H9 (cell line): ENCODE results near the gene BSPH1. TPM values are rescaled to one million over a fixed set of nuclear protein-coding genes. Genes with fewer than 3 reads are reported as not detected.

Experiments
- DNase-seq: peaks from one replicate; pipeline ENCODE4 v3.0.0-alpha.2; 2017
- H2AFZ ChIP-seq: one replicate; pipeline ENCODE4 v1.6.1; 2013; ENCODE audit warnings: mild to moderate bottlenecking, low read length, control low read depth, moderate library complexity
- H2AK5ac ChIP-seq: 2 replicates; pipeline ENCODE4 v1.6.1; 2013; ENCODE audit warnings: low read length, control low read depth, mixed read lengths; ENCODE audit not compliant: insufficient read length
- H2BK120ac ChIP-seq: one replicate; pipeline ENCODE4 v1.6.1; 2013; ENCODE audit warnings: low read depth, mild to moderate bottlenecking, low read length, control low read depth, inconsistent platforms; ENCODE audit not compliant: poor library complexity, severe bottlenecking
- H2BK12ac ChIP-seq: 2 replicates; pipeline ENCODE4 v1.6.1; 2013; ENCODE audit warnings: low read length, control low read depth, mixed read lengths, low read depth; ENCODE audit not compliant: insufficient read length
- H2BK15ac ChIP-seq: 2 replicates; pipeline ENCODE4 v1.6.1; 2013; ENCODE audit warnings: low read depth, low read length, control low read depth
- H2BK20ac ChIP-seq: one replicate; pipeline ENCODE4 v1.6.1; 2013; ENCODE audit warnings: low read depth, mild to moderate bottlenecking, low read length, control low read depth, inconsistent platforms; ENCODE audit not compliant: poor library complexity, severe bottlenecking
- H2BK5ac ChIP-seq: 2 replicates; pipeline ENCODE4 v1.6.1; 2013; ENCODE audit warnings: low read length, control low read depth, mixed read lengths; ENCODE audit not compliant: insufficient read length
- H3K14ac ChIP-seq: 2 replicates; pipeline ENCODE4 v1.6.1; 2013; ENCODE audit warnings: low read length, control low read depth; ENCODE audit not compliant: insufficient read depth
- H3K18ac ChIP-seq: 2 replicates; pipeline ENCODE4 v1.6.1; 2013; ENCODE audit warnings: low read depth, mild to moderate bottlenecking, mixed read lengths, low read length, control low read depth; ENCODE audit not compliant: insufficient read length
- H3K23ac ChIP-seq: 2 replicates; pipeline ENCODE4 v1.6.1; 2013; ENCODE audit warnings: low read length, control low read depth, mixed read lengths, low read depth; ENCODE audit not compliant: insufficient read length
- H3K23me2 ChIP-seq: 2 replicates; pipeline ENCODE4 v1.6.1; 2013; ENCODE audit warnings: low read depth, mild to moderate bottlenecking, mixed read lengths, low read length, control low read depth; ENCODE audit not compliant: insufficient read length, poor library complexity, severe bottlenecking
- H3K27ac ChIP-seq: 2 replicates; pipeline ENCODE4 v1.5.1; 2013; ENCODE audit warnings: low read length, control low read depth, mixed read lengths, low read depth; ENCODE audit not compliant: insufficient read length
- H3K27me3 ChIP-seq: 2 replicates; pipeline ENCODE4 v1.6.1; 2013; ENCODE audit warnings: low read length, control low read depth, inconsistent platforms; ENCODE audit not compliant: insufficient read depth
- H3K4ac ChIP-seq: 2 replicates; pipeline ENCODE4 v1.6.1; 2013; ENCODE audit warnings: low read depth, mild to moderate bottlenecking, control low read depth, inconsistent platforms, low read length, moderate library complexity
- H3K4me1 ChIP-seq: 2 replicates; pipeline ENCODE4 v1.6.1; 2013; ENCODE audit warnings: low read length, control low read depth, inconsistent platforms; ENCODE audit not compliant: insufficient read depth
- H3K4me2 ChIP-seq: 2 replicates; pipeline ENCODE4 v1.6.1; 2013; ENCODE audit warnings: low read length, control low read depth, mixed read lengths; ENCODE audit not compliant: insufficient read length, insufficient read depth
- H3K56ac ChIP-seq: 2 replicates; pipeline ENCODE4 v1.6.1; 2013; ENCODE audit warnings: low read depth, mild to moderate bottlenecking, mixed read lengths, low read length, control low read depth; ENCODE audit not compliant: insufficient read length
- H3K79me1 ChIP-seq: 2 replicates; pipeline ENCODE4 v1.6.1; 2013; ENCODE audit warnings: low read depth, mild to moderate bottlenecking, moderate library complexity, low read length, control low read depth, inconsistent platforms; ENCODE audit not compliant: insufficient read depth, poor library complexity, severe bottlenecking
- H3K79me2 ChIP-seq: 2 replicates; pipeline ENCODE4 v1.6.1; 2013; ENCODE audit warnings: low read length, control low read depth, inconsistent platforms; ENCODE audit not compliant: insufficient read depth
- H3K9ac ChIP-seq: 2 replicates; pipeline ENCODE4 v1.6.1; 2013; ENCODE audit warnings: low read length, control low read depth, mixed read lengths; ENCODE audit not compliant: insufficient read length; ENCODE audit errors: extremely low read depth
- H3K9me3 ChIP-seq: one replicate; pipeline ENCODE4 v1.6.1; 2013; ENCODE audit warnings: low read depth, low read length, inconsistent platforms; ENCODE audit not compliant: control insufficient read depth
- H3T11ph ChIP-seq: one replicate; pipeline ENCODE4 v1.6.1; 2013; ENCODE audit warnings: mild to moderate bottlenecking, low read length, control low read depth, inconsistent platforms
- H4K20me1 ChIP-seq: one replicate; pipeline ENCODE4 v1.6.1; 2013; ENCODE audit not compliant: control insufficient read depth, insufficient read length, insufficient read depth
- H4K5ac ChIP-seq: 2 replicates; pipeline ENCODE4 v1.6.1; 2013; ENCODE audit warnings: low read depth, mild to moderate bottlenecking, mixed read lengths, low read length, control low read depth; ENCODE audit not compliant: insufficient read length
- H4K8ac ChIP-seq: replicated peaks from 2 replicates; pipeline ENCODE4 v1.6.1; 2013; ENCODE audit warnings: low read length, control low read depth, mixed read lengths, low read depth; ENCODE audit not compliant: insufficient read length
- H4K91ac ChIP-seq: 2 replicates; pipeline ENCODE4 v1.6.1; 2013; ENCODE audit warnings: low read depth, mild to moderate bottlenecking, moderate library complexity, mixed read lengths, low read length, control low read depth; ENCODE audit not compliant: insufficient read length
- H3K27ac Mint-ChIP-seq, 3 experiments: 2 replicates in 2 of 3; 3 replicates in 1 of 3; pipeline ENCODE4 v1.8.0; 2020 to 2021; ENCODE audit warnings: mixed read lengths in 3 of 3, mild to moderate bottlenecking in 1 of 3, moderate library complexity in 1 of 3
- H3K27me3 Mint-ChIP-seq: 2 replicates; pipeline ENCODE4 v1.8.0; 2021; ENCODE audit warnings: low read depth, mild to moderate bottlenecking, moderate library complexity, mixed read lengths
- H3K36me3 Mint-ChIP-seq, 3 experiments: 2 replicates in 2 of 3; 3 replicates in 1 of 3; pipeline ENCODE4 v1.8.0; 2020 to 2021; ENCODE audit warnings: low read depth in 3 of 3, mixed read lengths in 3 of 3; ENCODE audit not compliant: insufficient read depth in 1 of 3
- H3K4me1 Mint-ChIP-seq, 2 experiments: 2 replicates each; pipeline ENCODE4 v1.8.0; 2020; ENCODE audit warnings: mixed read lengths in 2 of 2
- H3K4me3 Mint-ChIP-seq, 2 experiments: 2 replicates in 1 of 2; 3 replicates in 1 of 2; pipeline ENCODE4 v1.8.0; 2020 to 2021; ENCODE audit warnings: mild to moderate bottlenecking in 2 of 2, mixed read lengths in 2 of 2, moderate library complexity in 1 of 2
- H3K9me3 Mint-ChIP-seq, 2 experiments: 2 replicates in 1 of 2; 3 replicates in 1 of 2; pipeline ENCODE4 v1.8.0; 2020; ENCODE audit warnings: mild to moderate bottlenecking in 2 of 2, mixed read lengths in 2 of 2, moderate library complexity in 1 of 2
- CTCF ChIP-seq: fragments of 200-600 bp; sonication (generic); conservative IDR thresholded peaks from 3 replicates; pipeline ENCODE4 v1.8.0; 2021; ENCODE audit warnings: antibody characterized with exemption, mild to moderate bottlenecking
- WGBS: extraction: QIAGEN DNeasy Blood & Tissue Kit; methylation state at CpG from one replicate; pipeline ENCODE4 v1.1.7; 2013; ENCODE audit warnings: missing lambda C conversion rate, low lambda C conversion rate, mixed read lengths; ENCODE audit not compliant: insufficient read length; ENCODE audit errors: extremely low coverage; 5-methylcytosine and 5-hydroxymethylcytosine counted together
- total RNA-seq: library from RNA; stranded (reverse); gene quantifications from 2 replicates; pipeline ENCODE4 v1.2.1, GENCODE V29; 2021

The BSPH1 gene
- total RNA-seq, 1 experiment from 2014 or later, result not detected

GRCh38 chr19:48020686-48021085, 28.7 kb upstream of the BSPH1 start:
- no peak overlapping the region for H2AFZ ChIP-seq
- H3K27ac ChIP-seq, result no peak overlapping the region
- no peak overlapping the region for H3K14ac ChIP-seq
- no peak overlapping the region for H3K56ac ChIP-seq
- Mint-ChIP-seq H3K9me3 (peaks cover 0 to 3% of the 10 kb centered on the region in 2 experiments; a peak in 1 of 5 replicates), H3K4me3 (no peak overlapping the region), H3K4me1 (peaks cover 9 to 22% of the 10 kb centered on the region in 2 experiments), H3K27ac (no peak overlapping the region), H3K36me3 (no peaks in the 10 kb centered on the region), H3K27me3 (peaks cover 10% of the 10 kb centered on the region)
- H4K91ac ChIP-seq, result no peak overlapping the region
- H3K9me3 ChIP-seq, result no peaks in the 10 kb centered on the region
- no peak overlapping the region for H4K5ac ChIP-seq
- TF ChIP-seq CTCF, result no peak
- H3K9ac ChIP-seq, result no peak overlapping the region
- H3T11ph ChIP-seq, result no peak overlapping the region
- H2BK5ac ChIP-seq, result no peak overlapping the region
- no peak overlapping the region for H3K23ac ChIP-seq
- no peaks in the 10 kb centered on the region for H4K20me1 ChIP-seq
- H3K79me2 ChIP-seq, result 0 out of 2 replicates have a peak, but pooled peaks cover 2% of the 10 kb centered on the region
- no peak overlapping the region for H2BK15ac ChIP-seq
- no peak overlapping the region for H3K4me2 ChIP-seq
- H2AK5ac ChIP-seq, result no peak overlapping the region
- no peak overlapping the region for H2BK120ac ChIP-seq
- no peaks in the 10 kb centered on the region for H3K4me1 ChIP-seq
- H3K27me3 ChIP-seq, result no peaks in the 10 kb centered on the region
- no peak for DNase-seq
- H3K23me2 ChIP-seq, result no peaks in the 10 kb centered on the region
- no peaks in the 10 kb centered on the region for H3K79me1 ChIP-seq
- H2BK20ac ChIP-seq, result no peak overlapping the region
- H2BK12ac ChIP-seq, result no peak overlapping the region
- no peak overlapping the region for H4K8ac ChIP-seq
- no CpG with 5 or more reads among the region's 3 CpGs for WGBS
- H3K18ac ChIP-seq, result no peak overlapping the region
- no peak overlapping the region for H3K4ac ChIP-seq
